Measurements from ENCODE around the gene PBX3. TPM values are rescaled to one million over a fixed set of nuclear protein-coding genes. Genes with fewer than 3 reads are reported as not detected.
A peak's percentile ranks its signal among the peaks of the same experiment; 100 is the strongest.

PBX3 gene
- total RNA-seq, 1 donor from 2014 or later = 11.0 TPM

DNA sequence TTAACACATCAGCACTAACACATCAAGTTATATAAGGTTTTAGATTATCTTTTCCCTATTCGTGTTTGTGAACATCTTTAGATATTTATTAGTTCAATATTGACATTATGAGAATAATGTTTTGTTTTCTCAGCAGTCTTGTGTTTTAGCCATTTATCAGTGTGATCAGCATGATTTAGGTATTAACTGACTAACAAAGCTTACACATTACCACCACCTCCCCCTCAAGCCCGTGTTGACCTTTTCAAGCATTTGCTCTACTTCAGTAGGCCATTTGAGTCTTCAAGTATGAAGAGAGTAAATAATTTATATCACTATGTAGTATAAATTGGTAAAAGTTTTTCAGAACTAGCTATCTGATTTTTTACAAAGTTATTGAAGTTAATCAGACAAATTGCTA is 6.9 kb downstream of the PBX3 start:
- TF ChIP-seq, protein P1, sequence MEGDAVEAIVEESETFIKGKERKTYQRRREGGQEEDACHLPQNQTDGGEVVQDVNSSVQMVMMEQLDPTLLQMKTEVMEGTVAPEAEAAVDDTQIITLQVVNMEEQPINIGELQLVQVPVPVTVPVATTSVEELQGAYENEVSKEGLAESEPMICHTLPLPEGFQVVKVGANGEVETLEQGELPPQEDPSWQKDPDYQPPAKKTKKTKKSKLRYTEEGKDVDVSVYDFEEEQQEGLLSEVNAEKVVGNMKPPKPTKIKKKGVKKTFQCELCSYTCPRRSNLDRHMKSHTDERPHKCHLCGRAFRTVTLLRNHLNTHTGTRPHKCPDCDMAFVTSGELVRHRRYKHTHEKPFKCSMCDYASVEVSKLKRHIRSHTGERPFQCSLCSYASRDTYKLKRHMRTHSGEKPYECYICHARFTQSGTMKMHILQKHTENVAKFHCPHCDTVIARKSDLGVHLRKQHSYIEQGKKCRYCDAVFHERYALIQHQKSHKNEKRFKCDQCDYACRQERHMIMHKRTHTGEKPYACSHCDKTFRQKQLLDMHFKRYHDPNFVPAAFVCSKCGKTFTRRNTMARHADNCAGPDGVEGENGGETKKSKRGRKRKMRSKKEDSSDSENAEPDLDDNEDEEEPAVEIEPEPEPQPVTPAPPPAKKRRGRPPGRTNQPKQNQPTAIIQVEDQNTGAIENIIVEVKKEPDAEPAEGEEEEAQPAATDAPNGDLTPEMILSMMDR (conservative IDR thresholded peaks at IDR 0.05; ENCODE audit: low read depth, low read length) = no peak
- DNase-seq (ENCODE audit: low read depth) = no peak
- H3K4me3 ChIP-seq (ENCODE audit: low read depth, low read length) = no peak overlapping the region

DNA sequence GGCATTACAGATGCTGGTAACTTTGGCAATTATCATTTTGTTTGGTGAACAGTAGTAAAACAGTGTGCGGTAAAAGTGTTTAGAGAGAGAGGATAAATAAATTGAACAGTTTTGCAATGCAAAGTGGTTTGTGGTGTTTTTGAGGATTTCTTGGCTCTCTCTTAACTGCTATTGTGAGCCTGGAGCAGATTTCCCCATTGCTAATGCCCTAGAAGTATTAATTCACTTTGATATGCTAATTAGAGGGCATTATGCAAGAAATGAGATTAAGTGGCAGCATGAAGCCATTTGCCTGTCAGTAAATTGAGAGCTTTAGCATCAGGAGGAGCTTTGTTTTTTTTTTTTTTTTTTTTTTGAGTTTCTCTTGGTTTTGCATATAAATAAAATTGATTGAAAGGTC is 8.2 kb downstream of the PBX3 start:
- TF ChIP-seq, protein P1 (conservative IDR thresholded peaks at IDR 0.05; ENCODE audit: low read depth, low read length) = no peak
- H3K4me3 ChIP-seq (ENCODE audit: low read depth, low read length) = no peak overlapping the region
- no peak for DNase-seq (ENCODE audit: low read depth)

DNA sequence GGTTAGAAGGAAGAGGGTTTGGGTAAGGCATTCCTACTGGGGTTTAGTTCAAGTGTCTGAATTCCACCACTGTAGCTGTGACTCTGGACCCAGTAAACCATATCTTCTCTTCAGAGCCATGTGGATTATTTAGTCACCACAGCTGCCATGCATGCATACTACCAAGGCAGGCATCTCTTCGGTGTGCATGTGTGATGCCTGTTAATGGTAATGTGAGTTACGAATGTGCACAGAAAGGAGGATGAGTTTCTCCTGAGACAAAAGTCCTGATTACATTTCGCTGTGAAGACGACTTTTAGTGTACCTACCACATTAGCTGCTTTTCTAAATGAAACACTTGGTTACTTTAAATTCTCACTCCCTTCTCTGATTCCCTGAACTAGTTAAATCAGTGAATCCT is 9.3 kb downstream of the PBX3 start:
- TF ChIP-seq, protein P1 (conservative IDR thresholded peaks at IDR 0.05; ENCODE audit: low read depth, low read length) = no peak
- no peak for DNase-seq (ENCODE audit: low read depth)
- H3K4me3 ChIP-seq (ENCODE audit: low read depth, low read length) = no peak overlapping the region

DNA sequence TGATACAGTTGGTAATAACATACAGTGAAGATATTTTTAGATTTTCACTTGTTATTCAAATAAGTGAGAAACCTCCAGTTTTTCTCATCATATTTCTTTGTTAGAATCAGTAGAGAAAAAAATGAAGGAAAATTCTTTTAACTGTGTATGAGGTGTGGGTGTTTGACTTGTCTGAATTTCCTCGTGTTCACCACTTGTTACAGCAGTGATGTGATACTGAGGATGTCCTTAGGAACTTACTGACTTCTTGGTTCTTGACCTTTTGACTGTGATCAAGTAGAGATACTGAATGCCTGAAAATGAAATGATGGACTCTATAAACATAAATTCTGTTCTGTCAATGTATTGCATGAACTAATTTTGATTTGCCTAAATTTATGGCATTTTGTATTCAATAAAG is 10.7 kb downstream of the PBX3 start:
- TF ChIP-seq, protein P1 (conservative IDR thresholded peaks at IDR 0.05; ENCODE audit: low read depth, low read length) = no peak
- no peak overlapping the region for H3K4me3 ChIP-seq (ENCODE audit: low read depth, low read length)
- no peak for DNase-seq (ENCODE audit: low read depth)

DNA sequence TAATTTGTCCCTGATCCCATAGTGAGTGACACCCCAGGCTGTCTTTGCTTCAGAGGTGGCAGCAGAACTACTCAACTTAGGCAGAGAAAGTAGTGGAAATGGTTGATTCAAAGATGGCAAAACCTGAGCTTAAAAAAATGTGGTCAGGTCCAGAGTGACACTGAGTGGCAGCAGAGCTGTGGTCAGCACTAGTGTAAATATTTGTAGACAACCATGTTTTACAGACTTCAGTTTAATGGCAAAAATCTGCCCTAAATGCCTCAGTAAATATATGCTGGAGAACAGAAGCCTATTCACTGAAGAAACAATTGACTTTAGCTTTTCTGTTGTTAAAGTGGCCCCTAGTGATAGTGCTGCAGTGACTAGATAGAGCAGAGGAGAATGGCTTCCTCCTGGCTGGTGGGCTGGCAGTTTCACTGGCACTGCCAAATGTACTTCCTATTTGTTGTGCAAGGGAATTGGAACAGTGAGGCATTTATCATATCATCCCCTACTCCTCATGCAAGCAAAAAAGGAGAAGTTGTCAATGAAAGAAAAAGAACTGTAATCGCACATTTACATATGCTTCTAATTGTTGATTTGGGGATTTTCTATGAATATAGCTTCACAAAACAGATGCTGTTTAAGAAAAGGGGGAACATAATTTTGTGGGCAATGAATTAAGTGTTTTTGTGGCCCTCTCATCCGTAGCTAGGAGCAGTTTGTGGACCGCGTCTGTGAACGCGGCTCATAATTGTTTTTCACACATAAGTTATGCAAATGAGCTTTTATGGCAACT is 12.0 kb downstream of the PBX3 start:
- H3K4me3 ChIP-seq (ENCODE audit: low read depth, low read length) = no peak overlapping the region
- TF ChIP-seq, protein P1 (conservative IDR thresholded peaks at IDR 0.05; ENCODE audit: low read depth, low read length) = no peak
- no peak for DNase-seq (ENCODE audit: low read depth)

DNA sequence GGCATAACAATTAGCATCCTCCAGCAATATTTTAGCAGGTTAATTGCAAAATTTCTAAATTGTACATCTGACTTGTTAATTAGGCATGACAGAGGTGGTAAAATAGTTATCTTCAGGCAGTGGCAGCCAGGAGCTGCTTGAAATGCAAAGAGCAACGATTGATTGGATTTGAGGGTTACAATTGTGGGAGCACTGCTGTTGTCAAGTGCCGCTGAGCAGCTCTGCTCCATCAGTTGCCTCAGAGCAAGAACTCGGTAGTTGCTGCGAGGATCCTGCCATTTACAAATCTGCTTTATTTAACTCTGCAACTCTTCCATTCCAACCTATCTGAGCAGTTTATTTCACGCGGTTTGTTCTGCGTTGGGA is 12.6 kb downstream of the PBX3 start:
- peak overlapping the region; percentile 2 for H3K4me3 ChIP-seq (ENCODE audit: low read depth, low read length)
- TF ChIP-seq, protein P1 (conservative IDR thresholded peaks at IDR 0.05; ENCODE audit: low read depth, low read length) = no peak
- DNase-seq (ENCODE audit: low read depth) = no peak

DNA sequence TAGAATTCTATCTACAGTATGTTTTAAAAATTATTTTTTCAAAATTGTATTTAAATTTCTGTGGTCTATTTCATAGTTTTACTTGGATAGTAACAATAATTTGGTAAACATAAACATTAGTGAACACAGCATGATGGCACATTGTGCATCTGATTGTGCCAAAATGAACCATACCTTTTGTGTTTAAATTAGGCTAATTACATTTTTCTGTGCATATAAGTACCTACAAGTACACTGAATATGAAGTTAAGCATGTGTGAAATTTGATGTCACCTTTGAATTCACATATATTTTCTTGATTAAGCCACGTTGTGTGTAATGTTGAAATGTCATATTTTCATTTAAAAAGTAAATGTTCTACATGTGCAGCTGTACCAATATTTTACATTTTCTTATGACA is 13.4 kb downstream of the PBX3 start:
- TF ChIP-seq, protein P1 (conservative IDR thresholded peaks at IDR 0.05; ENCODE audit: low read depth, low read length) = no peak
- H3K4me3 ChIP-seq (ENCODE audit: low read depth, low read length) = no peak overlapping the region
- no peak for DNase-seq (ENCODE audit: low read depth)

Measured in epithelial cell of proximal tubule (primary cell).